Measurements from ENCODE around the gene SLC2A9. TPM values are rescaled to one million over a fixed set of nuclear protein-coding genes. Genes with fewer than 3 reads are reported as not detected.

The SLC2A9 gene
- total and polyA plus RNA-seq, 2 of the 8 experiments (the other 6 are each of a cell fraction or from before 2014, with no cell fraction given) = 0.20 to 0.26 TPM

GRCh38 chr4:10023806-10024205, 2.5 kb upstream of the SLC2A9 start:
- Histone ChIP-seq H3K18ac (ENCODE audit: extremely low read depth, low read length) (no peak overlapping the region), H3K36me3 (ENCODE audit: control insufficient read depth in 2 of 4, insufficient read depth in 4 of 4, low read length in 3 of 4) (no peaks in the 10 kb centered on the region), H2BK20ac (ENCODE audit: low read length) (no peak overlapping the region), H3K4me2 (ENCODE audit: insufficient read depth in 1 of 2, low read depth in 2 of 2, low read length in 2 of 2) (no peak overlapping the region), H3K23ac (ENCODE audit: insufficient read length) (no peak overlapping the region), H3K27ac (ENCODE audit: low read depth, low read length) (no peak overlapping the region), H4K5ac (ENCODE audit: insufficient read length, low read depth, low read length) (no peak overlapping the region), H4K20me1 (replicated peaks in 1 of 2; ENCODE audit: control insufficient read depth in 1 of 2, insufficient read depth in 2 of 2, low read length in 2 of 2) (no peaks in the 10 kb centered on the region), H3K4me3 (ENCODE audit: extremely low read depth in 1 of 4, insufficient read depth in 2 of 4, low read depth in 3 of 4, low read length in 4 of 4) (no peak overlapping the region), H3K9ac (replicated peaks in 1 of 4; ENCODE audit: extremely low read depth in 1 of 4, low read depth in 3 of 4, low read length in 3 of 4) (no peak overlapping the region), H2BK12ac (ENCODE audit: low read depth, low read length) (no peak overlapping the region), H4K91ac (replicated peaks; ENCODE audit: insufficient read length, low read length) (no peak overlapping the region), H3K79me2 (ENCODE audit: control insufficient read depth in 1 of 2, insufficient read depth in 2 of 2, low read length in 2 of 2) (no peaks in the 10 kb centered on the region), H3K9me3 (ENCODE audit: insufficient read depth in 2 of 2, low read depth in 1 of 2, low read length in 1 of 2) (no peaks in the 10 kb centered on the region), H3K14ac (ENCODE audit: insufficient read length) (no peak overlapping the region), H3K56ac (replicated peaks; ENCODE audit: insufficient read length, low read depth, low read length) (no peak overlapping the region), H2BK5ac (ENCODE audit: low read depth, low read length) (no peak overlapping the region), H3K79me1 (ENCODE audit: low read depth, low read length) (0 out of 2 replicates have a peak, but pooled peaks cover 2% of the 10 kb centered on the region), H4K8ac (ENCODE audit: extremely low read depth, insufficient read depth, low read length) (no peak overlapping the region), H3K27me3 (replicated peaks in 1 of 4; ENCODE audit: control insufficient read depth in 3 of 4, extremely low read depth in 1 of 4, insufficient read depth in 3 of 4, low read length in 3 of 4) (peaks cover 0 to 12% (median 6%) of the 10 kb centered on the region in 4 experiments; a peak in 4 of 7 replicates), H2BK120ac (replicated peaks; ENCODE audit: low read depth, low read length) (no peak overlapping the region), H3K4me1 (replicated peaks in 1 of 4; ENCODE audit: control insufficient read depth in 3 of 4, insufficient read depth in 4 of 4, low read length in 3 of 4) (peaks cover 0 to 10% (median 4%) of the 10 kb centered on the region in 4 experiments; a peak in 5 of 7 replicates), H2AK5ac (ENCODE audit: low read depth, low read length) (no peak overlapping the region), H3K4ac (replicated peaks; ENCODE audit: insufficient read length, low read depth, low read length) (no peak overlapping the region), H3K23me2 (ENCODE audit: low read depth, low read length) (peaks cover 6% of the 10 kb centered on the region; the same call in 1 of the 2 replicates), H2BK15ac (ENCODE audit: low read length) (no peak overlapping the region), H2AFZ (ENCODE audit: low read length) (no peak overlapping the region)
- no peak for FAIRE-seq
- POLR2A ChIA-PET (ENCODE audit: partially characterized antibody) = no interaction called here
- DNase-seq (ENCODE audit: low read depth in 1 of 2, low spot score in 2 of 2) = no peak
- CTCF ChIA-PET (ENCODE audit: partially characterized antibody) = interaction anchor here (1.3 to 2.4 kb wide), 3 partner anchors 8 to 43 kb away, joined by 6 to 10 read pairs (median 7); no protein-coding TSS in a partner anchor
- WGBS, 2 experiments (ENCODE audit: extremely low coverage in 1 of 2, insufficient coverage in 1 of 2, insufficient read length in 1 of 2, insufficient replicate concordance in 2 of 2, low coverage in 1 of 2, low lambda C conversion rate in 2 of 2, missing lambda C conversion rate in 1 of 2) = 90% methylated on average over 7 of the region's 7 CpGs; no CpG with 5 or more reads in 1 of the 2 experiments
- no peak for TF ChIP-seq E2F6 (IDR thresholded peaks at IDR 0.05)
- TF ChIP-seq TBP (IDR thresholded peaks at IDR 0.05; ENCODE audit: low read depth, low read length) = no peak
- no peak for TF ChIP-seq EP300 (IDR thresholded peaks at IDR 0.05; ENCODE audit: borderline replicate concordance in 1 of 2, low read depth in 2 of 2, low read length in 2 of 2)
- no peak for TF ChIP-seq BRCA1 (IDR thresholded peaks at IDR 0.05; ENCODE audit: low read depth, low read length)
- TF ChIP-seq EGR1 (IDR thresholded peaks at IDR 0.05; ENCODE audit: borderline replicate concordance, low read depth, low read length) = no peak
- no peak for TF ChIP-seq FOSL1 (IDR thresholded peaks at IDR 0.05; ENCODE audit: insufficient read depth, low read depth, low read length)
- TF ChIP-seq TAF7 (optimal IDR thresholded peaks at IDR 0.05; ENCODE audit: borderline replicate concordance, low read depth, low read length) = no peak
- no peak for TF ChIP-seq KDM5A (IDR thresholded peaks at IDR 0.05; ENCODE audit: low read length)
- no peak for TF ChIP-seq POLR2A (IDR thresholded peaks at IDR 0.05; ENCODE audit: control extremely low read depth in 1 of 2, low read depth in 2 of 2, low read length in 2 of 2)
- no peak for TF ChIP-seq USF2 (IDR thresholded peaks at IDR 0.05; ENCODE audit: low read length)
- no peak for TF ChIP-seq RAD21 (IDR thresholded peaks at IDR 0.05 in 1 of 2, conservative IDR thresholded peaks at IDR 0.05 in 1 of 2; ENCODE audit: low read depth in 2 of 2, low read length in 2 of 2)
- TF ChIP-seq POU5F1 (IDR thresholded peaks at IDR 0.05; ENCODE audit: low read depth, low read length) = no peak
- TF ChIP-seq SP4 (IDR thresholded peaks at IDR 0.05; ENCODE audit: low read length) = no peak
